NK-92 (cell line): ENCODE results near the gene RCBTB1.
"Not testable (repeated sequence)": the region's sequence is repeated elsewhere in the genome, so short reads cannot be mapped to it uniquely, and the experiment has no call there.

Source experiments
- DNase-seq: peaks from one replicate; lab custom pipeline; 2025; ENCODE audit not compliant: unreplicated experiment; lab: John Stamatoyannopoulos, UW

RCBTB1 gene

GRCh38 chr13:49606747-49607648 lies 21.6 kb upstream of the RCBTB1 start:
- peak; percentile 7 for DNase-seq

- no peak for DNase-seq
Observed at GRCh38 chr13:49604570-49604969, 19.2 kb upstream of the RCBTB1 start.

- DNase-seq: not testable (repeated sequence)
Observed at GRCh38 chr13:49602615-49603014, 17.3 kb upstream of the RCBTB1 start.

- DNase-seq: no peak
Observed at GRCh38 chr13:49602005-49602404, 16.6 kb upstream of the RCBTB1 start.

- no peak for DNase-seq
Observed at GRCh38 chr13:49597043-49597641, 11.8 kb upstream of the RCBTB1 start.

- no peak for DNase-seq
Observed at GRCh38 chr13:49596221-49596620, 10.9 kb upstream of the RCBTB1 start.

GRCh38 chr13:49594576-49594975 lies 9.2 kb upstream of the RCBTB1 start:
- no peak for DNase-seq

- DNase-seq: not testable (repeated sequence)
Observed at GRCh38 chr13:49593876-49594275, 8.5 kb upstream of the RCBTB1 start.

GRCh38 chr13:49590714-49591113 lies 5.4 kb upstream of the RCBTB1 start:
- not testable (repeated sequence) for DNase-seq

GRCh38 chr13:49587311-49587847 lies 2.0 kb upstream of the RCBTB1 start:
- no peak for DNase-seq

- DNase-seq: no peak
Observed at GRCh38 chr13:49586717-49587116, 1.4 kb upstream of the RCBTB1 start.

GRCh38 chr13:49584771-49585182 lies 581 bp downstream of the RCBTB1 start:
- DNase-seq: no peak

GRCh38 chr13:49580980-49581680 lies 4.2 kb downstream of the RCBTB1 start:
- no peak for DNase-seq

- no peak for DNase-seq
Observed at GRCh38 chr13:49579501-49579900, 5.9 kb downstream of the RCBTB1 start.

- no peak for DNase-seq
Observed at GRCh38 chr13:49571299-49572240, 13.8 kb downstream of the RCBTB1 start.

GRCh38 chr13:49569993-49570689 lies 15.2 kb downstream of the RCBTB1 start:
- no peak for DNase-seq

- DNase-seq: no peak
Observed at GRCh38 chr13:49567491-49567890, 17.9 kb downstream of the RCBTB1 start.

- DNase-seq: no peak
Observed at GRCh38 chr13:49566461-49566860, 18.9 kb downstream of the RCBTB1 start.

- DNase-seq: not testable (repeated sequence)
Observed at GRCh38 chr13:49565461-49565860, 19.9 kb downstream of the RCBTB1 start.

- no peak for DNase-seq
Observed at GRCh38 chr13:49563516-49563915, 21.8 kb downstream of the RCBTB1 start.
